GM18951 (cell line): ENCODE data around the gene LDLRAD3.

Experiments used
- POLR2A ChIP-seq: IDR thresholded peaks from 4 replicates; pipeline ENCODE4 v1.6.1; 2011; ENCODE audit warnings: mild to moderate bottlenecking; ENCODE audit not compliant: insufficient read length, insufficient read depth; ENCODE audit errors: extremely low read depth
- in situ Hi-C: fragments of 300-500 bp; cut with MboI; formaldehyde crosslinking; loops from one replicate; pipeline ENCODE4 v1.12.0; 2022; ENCODE audit warnings: low sequenced_read_pairs, mixed read lengths, inconsistent platforms; ENCODE audit not compliant: unreplicated experiment

LDLRAD3 gene

GRCh38 chr11:35971841-35972422, 28.1 kb downstream of the LDLRAD3 start:
- in situ Hi-C loops = no loop called here
- TF ChIP-seq POLR2A = no peak

- in situ Hi-C loops = no loop called here
- TF ChIP-seq POLR2A = no peak
These were observed 31.2 kb downstream of the LDLRAD3 start for GRCh38 chr11:35974882-35975589.

GRCh38 chr11:35976434-35976833, 32.6 kb downstream of the LDLRAD3 start:
- TF ChIP-seq POLR2A = no peak
- in situ Hi-C loops = no loop called here

GRCh38 chr11:35978183-35978582, 34.3 kb downstream of the LDLRAD3 start:
- no peak for TF ChIP-seq POLR2A
- in situ Hi-C loops = no loop called here

GRCh38 chr11:35978891-35979290, 35.0 kb downstream of the LDLRAD3 start:
- no peak for TF ChIP-seq POLR2A
- in situ Hi-C loops = no loop called here

- in situ Hi-C loops = no loop called here
- TF ChIP-seq POLR2A = no peak
These were observed 37.0 kb downstream of the LDLRAD3 start for GRCh38 chr11:35980686-35981390.

GRCh38 chr11:35981581-35981980, 37.7 kb downstream of the LDLRAD3 start:
- TF ChIP-seq POLR2A = no peak
- in situ Hi-C loops = no loop called here

GRCh38 chr11:35982061-35982460, 38.2 kb downstream of the LDLRAD3 start:
- in situ Hi-C loops = no loop called here
- TF ChIP-seq POLR2A = no peak

- in situ Hi-C loops = no loop called here
- TF ChIP-seq POLR2A = no peak
These were observed 40.1 kb downstream of the LDLRAD3 start for GRCh38 chr11:35983981-35984380.

- in situ Hi-C loops = no loop called here
- TF ChIP-seq POLR2A = no peak
These were observed 43.1 kb downstream of the LDLRAD3 start for GRCh38 chr11:35986947-35987346.

GRCh38 chr11:35990170-35990569, 46.3 kb downstream of the LDLRAD3 start:
- TF ChIP-seq POLR2A = no peak
- in situ Hi-C loops = no loop called here

GRCh38 chr11:35990816-35991215, 47.0 kb downstream of the LDLRAD3 start:
- in situ Hi-C loops = no loop called here

GRCh38 chr11:35992548-35992947, 48.7 kb downstream of the LDLRAD3 start:
- in situ Hi-C loops = no loop called here
- TF ChIP-seq POLR2A = no peak

More at GRCh38 chr11:35990816-35991215, 47.0 kb downstream of the LDLRAD3 start:
- TF ChIP-seq POLR2A = no peak

GRCh38 chr11:35994421-35994820, 50.6 kb downstream of the LDLRAD3 start:
- TF ChIP-seq POLR2A = no peak
- in situ Hi-C loops = no loop called here
